Panc1 (cell line): ENCODE results near the gene TNNT3.

ENCODE experiments used
- POLR2AphosphoS5 ChIP-seq: IDR thresholded peaks from 2 replicates; pipeline ENCODE4 v1.6.1; 2012; ENCODE audit warnings: mild to moderate bottlenecking, low read depth, low read length, moderate library complexity
- TF ChIP-seq, protein P1 (sequence below), 2 experiments: IDR thresholded peaks; 2 replicates each; pipeline ENCODE4 v1.6.1; 2011 to 2012; ENCODE audit warnings: low read depth in 2 of 2, control low read depth in 1 of 2, low read length in 1 of 2, mild to moderate bottlenecking in 1 of 2, moderate library complexity in 1 of 2; ENCODE audit not compliant: insufficient read depth in 1 of 2
- TF ChIP-seq, protein P2 (sequence below): fragments of 450-650 bp; IDR thresholded peaks from 2 replicates; pipeline ENCODE4 v1.5.1; 2017; ENCODE audit warnings: mild to moderate bottlenecking

DNA sequence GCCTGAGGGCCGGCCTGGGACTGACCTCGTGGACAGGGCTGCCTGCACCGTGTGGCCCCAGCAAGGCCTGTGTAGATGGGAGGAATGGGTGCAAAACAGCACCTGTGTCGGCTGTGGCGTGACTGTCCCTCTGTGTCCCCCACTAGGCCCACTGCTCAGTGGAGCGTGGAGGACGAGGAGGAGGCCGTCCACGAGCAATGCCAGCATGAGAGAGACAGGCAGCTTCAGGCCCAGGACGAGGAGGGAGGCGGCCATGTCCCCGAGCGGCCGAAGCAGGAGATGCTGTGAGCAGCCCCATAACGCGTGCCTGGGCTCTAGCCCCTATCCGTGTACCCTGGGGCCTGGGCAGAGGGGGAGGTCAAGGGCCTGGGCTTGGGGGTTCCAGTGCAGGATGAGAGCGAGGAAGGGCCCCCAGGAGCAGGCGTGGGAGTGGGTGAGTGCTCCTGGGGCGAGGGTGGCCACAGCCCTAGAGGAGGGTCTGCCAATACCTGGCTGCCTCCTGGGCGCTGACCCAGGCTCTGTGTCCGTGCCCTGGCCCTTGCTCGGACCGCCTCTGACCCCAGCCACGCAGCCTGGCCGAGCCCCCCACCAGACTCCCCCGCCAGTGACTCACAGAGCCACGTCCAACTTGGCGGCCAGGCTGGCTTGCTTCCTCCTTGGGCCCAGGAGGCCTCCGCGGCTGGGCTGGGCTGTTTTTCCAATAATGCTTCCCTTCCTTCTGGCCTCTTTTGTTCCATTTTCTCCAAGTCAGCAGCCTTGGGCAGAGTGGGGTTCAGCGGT is 39.4 kb upstream of the TNNT3 start:
- no peak for TF ChIP-seq POLR2AphosphoS5
- TF ChIP-seq, protein P1, sequence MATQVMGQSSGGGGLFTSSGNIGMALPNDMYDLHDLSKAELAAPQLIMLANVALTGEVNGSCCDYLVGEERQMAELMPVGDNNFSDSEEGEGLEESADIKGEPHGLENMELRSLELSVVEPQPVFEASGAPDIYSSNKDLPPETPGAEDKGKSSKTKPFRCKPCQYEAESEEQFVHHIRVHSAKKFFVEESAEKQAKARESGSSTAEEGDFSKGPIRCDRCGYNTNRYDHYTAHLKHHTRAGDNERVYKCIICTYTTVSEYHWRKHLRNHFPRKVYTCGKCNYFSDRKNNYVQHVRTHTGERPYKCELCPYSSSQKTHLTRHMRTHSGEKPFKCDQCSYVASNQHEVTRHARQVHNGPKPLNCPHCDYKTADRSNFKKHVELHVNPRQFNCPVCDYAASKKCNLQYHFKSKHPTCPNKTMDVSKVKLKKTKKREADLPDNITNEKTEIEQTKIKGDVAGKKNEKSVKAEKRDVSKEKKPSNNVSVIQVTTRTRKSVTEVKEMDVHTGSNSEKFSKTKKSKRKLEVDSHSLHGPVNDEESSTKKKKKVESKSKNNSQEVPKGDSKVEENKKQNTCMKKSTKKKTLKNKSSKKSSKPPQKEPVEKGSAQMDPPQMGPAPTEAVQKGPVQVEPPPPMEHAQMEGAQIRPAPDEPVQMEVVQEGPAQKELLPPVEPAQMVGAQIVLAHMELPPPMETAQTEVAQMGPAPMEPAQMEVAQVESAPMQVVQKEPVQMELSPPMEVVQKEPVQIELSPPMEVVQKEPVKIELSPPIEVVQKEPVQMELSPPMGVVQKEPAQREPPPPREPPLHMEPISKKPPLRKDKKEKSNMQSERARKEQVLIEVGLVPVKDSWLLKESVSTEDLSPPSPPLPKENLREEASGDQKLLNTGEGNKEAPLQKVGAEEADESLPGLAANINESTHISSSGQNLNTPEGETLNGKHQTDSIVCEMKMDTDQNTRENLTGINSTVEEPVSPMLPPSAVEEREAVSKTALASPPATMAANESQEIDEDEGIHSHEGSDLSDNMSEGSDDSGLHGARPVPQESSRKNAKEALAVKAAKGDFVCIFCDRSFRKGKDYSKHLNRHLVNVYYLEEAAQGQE (IDR thresholded peaks at IDR 0.05; ENCODE audit: insufficient read depth in 1 of 2, low read depth in 2 of 2, low read length in 1 of 2) = no peak
- TF ChIP-seq, protein P2, sequence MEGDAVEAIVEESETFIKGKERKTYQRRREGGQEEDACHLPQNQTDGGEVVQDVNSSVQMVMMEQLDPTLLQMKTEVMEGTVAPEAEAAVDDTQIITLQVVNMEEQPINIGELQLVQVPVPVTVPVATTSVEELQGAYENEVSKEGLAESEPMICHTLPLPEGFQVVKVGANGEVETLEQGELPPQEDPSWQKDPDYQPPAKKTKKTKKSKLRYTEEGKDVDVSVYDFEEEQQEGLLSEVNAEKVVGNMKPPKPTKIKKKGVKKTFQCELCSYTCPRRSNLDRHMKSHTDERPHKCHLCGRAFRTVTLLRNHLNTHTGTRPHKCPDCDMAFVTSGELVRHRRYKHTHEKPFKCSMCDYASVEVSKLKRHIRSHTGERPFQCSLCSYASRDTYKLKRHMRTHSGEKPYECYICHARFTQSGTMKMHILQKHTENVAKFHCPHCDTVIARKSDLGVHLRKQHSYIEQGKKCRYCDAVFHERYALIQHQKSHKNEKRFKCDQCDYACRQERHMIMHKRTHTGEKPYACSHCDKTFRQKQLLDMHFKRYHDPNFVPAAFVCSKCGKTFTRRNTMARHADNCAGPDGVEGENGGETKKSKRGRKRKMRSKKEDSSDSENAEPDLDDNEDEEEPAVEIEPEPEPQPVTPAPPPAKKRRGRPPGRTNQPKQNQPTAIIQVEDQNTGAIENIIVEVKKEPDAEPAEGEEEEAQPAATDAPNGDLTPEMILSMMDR = no peak
